Hepatocyte (in vitro differentiated cells): Measurements from ENCODE around the gene SMIM11.

Experiments
- CTCF ChIP-seq: fragments of 200-600 bp; sonication (generic); IDR thresholded peaks from 2 replicates; pipeline ENCODE4 v1.5.1; 2016; ENCODE audit warnings: antibody characterized with exemption, mild to moderate bottlenecking; ENCODE audit not compliant: poor library complexity
- EZH2 ChIP-seq: fragments of 200-600 bp; sonication (generic); IDR thresholded peaks from 2 replicates; pipeline ENCODE4 v1.6.1; 2016; ENCODE audit warnings: antibody characterized with exemption, mild to moderate bottlenecking, borderline replicate concordance
- EZH2phosphoT487 ChIP-seq: fragments of 200-600 bp; sonication (generic); IDR thresholded peaks from one replicate; pipeline ENCODE4 v1.6.1; 2018; ENCODE audit warnings: antibody characterized with exemption, mild to moderate bottlenecking, low read depth, moderate library complexity; ENCODE audit not compliant: unreplicated experiment, severe bottlenecking

- TF ChIP-seq CTCF (no peak), EZH2 (no peak), EZH2phosphoT487 (no peak)
Observed at GRCh38 chr21:34344584-34344983, 30.7 kb upstream of the SMIM11 start.
